Measurements from ENCODE around the gene NOSIP. TPM values are rescaled to one million over a fixed set of nuclear protein-coding genes. Genes with fewer than 3 reads are reported as not detected.

NOSIP gene
- total RNA-seq, 2 donors from 2014 or later = 66.0 to 72.7 TPM

GRCh38 chr19:49559443-49559842 lies 20.9 kb downstream of the NOSIP start:
- peak overlapping the region; percentile 86 for H3K27ac Mint-ChIP-seq
- H3K27me3 Mint-ChIP-seq (ENCODE audit: low read depth) = no peaks in the 10 kb centered on the region
- peaks cover 5 to 17% of the 10 kb centered on the region in 2 donors for H3K36me3 Mint-ChIP-seq (ENCODE audit: insufficient read depth in 2 of 2)
- H3K9me3 Mint-ChIP-seq = no peaks in the 10 kb centered on the region
- H3K4me1 Mint-ChIP-seq (ENCODE audit: low read depth) = peaks cover 85% of the 10 kb centered on the region
- peak overlapping the region; percentile 79 to 86 for H3K4me3 Mint-ChIP-seq
- DNase-seq (no peak), ATAC-seq (replicated peaks in 1 of 2) (no peak)

- Mint-ChIP-seq H3K9me3 (no peaks in the 10 kb centered on the region), H3K27me3 (ENCODE audit: low read depth) (no peaks in the 10 kb centered on the region), H3K4me3 (peak overlapping the region; percentile 79 to 86), H3K36me3 (ENCODE audit: insufficient read depth in 2 of 2) (peaks cover 5 to 17% of the 10 kb centered on the region in 2 donors), H3K4me1 (ENCODE audit: low read depth) (peaks cover 85% of the 10 kb centered on the region), H3K27ac (peak overlapping the region; percentile 82)
- peak; percentile 28 to 36 for DNase-seq
- no peak for ATAC-seq (replicated peaks in 1 of 2)
These were observed 21.8 kb downstream of the NOSIP start for GRCh38 chr19:49558591-49558990.

- H3K27me3 Mint-ChIP-seq (ENCODE audit: low read depth) = no peaks in the 10 kb centered on the region
- H3K27ac Mint-ChIP-seq = peak overlapping the region; percentile 7
- DNase-seq = no peak
- peak overlapping the region; percentile 7 to 71 for H3K4me3 Mint-ChIP-seq
- ATAC-seq (replicated peaks in 1 of 2) = no peak
- H3K4me1 Mint-ChIP-seq (ENCODE audit: low read depth) = peaks cover 85% of the 10 kb centered on the region
- peaks cover 5 to 17% of the 10 kb centered on the region in 2 donors for H3K36me3 Mint-ChIP-seq (ENCODE audit: insufficient read depth in 2 of 2)
- no peaks in the 10 kb centered on the region for H3K9me3 Mint-ChIP-seq
These were observed 22.6 kb downstream of the NOSIP start for GRCh38 chr19:49557641-49558325.

GRCh38 chr19:49556412-49557398 lies 23.7 kb downstream of the NOSIP start:
- ATAC-seq (replicated peaks in 1 of 2) (peak in 1 of 2 donors; percentile 12), DNase-seq (peak; percentile 33 to 55)
- H3K4me1 Mint-ChIP-seq (ENCODE audit: low read depth) = peaks cover 83% of the 10 kb centered on the region
- H3K9me3 Mint-ChIP-seq = no peaks in the 10 kb centered on the region
- H3K36me3 Mint-ChIP-seq (ENCODE audit: insufficient read depth in 2 of 2) = peaks cover 5 to 17% of the 10 kb centered on the region in 2 donors
- no peak overlapping the region for H3K27ac Mint-ChIP-seq
- peak overlapping the region; percentile 18 to 71 for H3K4me3 Mint-ChIP-seq
- no peaks in the 10 kb centered on the region for H3K27me3 Mint-ChIP-seq (ENCODE audit: low read depth)

- no peaks in the 10 kb centered on the region for H3K9me3 Mint-ChIP-seq
- no peaks in the 10 kb centered on the region for H3K27me3 Mint-ChIP-seq (ENCODE audit: low read depth)
- DNase-seq = peak; percentile 82 to 86
- peak; percentile 43 to 54 for ATAC-seq (replicated peaks in 1 of 2)
- H3K27ac Mint-ChIP-seq = no peak overlapping the region
- peak overlapping the region; percentile 72 to 78 for H3K4me3 Mint-ChIP-seq
- H3K4me1 Mint-ChIP-seq (ENCODE audit: low read depth) = peaks cover 77% of the 10 kb centered on the region
- H3K36me3 Mint-ChIP-seq (ENCODE audit: insufficient read depth in 2 of 2) = peaks cover 5 to 17% of the 10 kb centered on the region in 2 donors
These were observed 24.6 kb downstream of the NOSIP start for GRCh38 chr19:49555600-49556411.

GRCh38 chr19:49554701-49555181 lies 25.6 kb downstream of the NOSIP start:
- ATAC-seq (replicated peaks in 1 of 2) (no peak), DNase-seq (peak; percentile 23 to 44)
- Mint-ChIP-seq H3K4me1 (ENCODE audit: low read depth) (peaks cover 72% of the 10 kb centered on the region), H3K9me3 (no peaks in the 10 kb centered on the region), H3K4me3 (peak overlapping the region; percentile 72 to 78), H3K36me3 (ENCODE audit: insufficient read depth in 2 of 2) (peaks cover 5 to 17% of the 10 kb centered on the region in 2 donors), H3K27ac (peak overlapping the region; percentile 94), H3K27me3 (ENCODE audit: low read depth) (no peaks in the 10 kb centered on the region)

GRCh38 chr19:49553451-49554271 lies 26.7 kb downstream of the NOSIP start:
- H3K4me3 Mint-ChIP-seq = peak overlapping the region; percentile 72 to 81
- peaks cover 70% of the 10 kb centered on the region for H3K4me1 Mint-ChIP-seq (ENCODE audit: low read depth)
- peaks cover 5 to 16% of the 10 kb centered on the region in 2 donors for H3K36me3 Mint-ChIP-seq (ENCODE audit: insufficient read depth in 2 of 2)

GRCh38 chr19:49552749-49553148 lies 27.6 kb downstream of the NOSIP start:
- H3K4me1 Mint-ChIP-seq (ENCODE audit: low read depth) = peaks cover 73% of the 10 kb centered on the region
- peak in 1 of 2 donors; percentile 22 for ATAC-seq (replicated peaks in 1 of 2)
- H3K4me3 Mint-ChIP-seq = peak overlapping the region; percentile 72 to 86
- peaks cover 5 to 16% of the 10 kb centered on the region in 2 donors for H3K36me3 Mint-ChIP-seq (ENCODE audit: insufficient read depth in 2 of 2)
- H3K9me3 Mint-ChIP-seq = no peaks in the 10 kb centered on the region
- peak in 1 of 2 donors; percentile 31 for DNase-seq
- H3K27ac Mint-ChIP-seq = peak overlapping the region; percentile 95
- H3K27me3 Mint-ChIP-seq (ENCODE audit: low read depth) = no peaks in the 10 kb centered on the region

More at GRCh38 chr19:49553451-49554271, 26.7 kb downstream of the NOSIP start:
- Mint-ChIP-seq H3K9me3 (no peaks in the 10 kb centered on the region), H3K27ac (peak overlapping the region; percentile 97), H3K27me3 (ENCODE audit: low read depth) (no peaks in the 10 kb centered on the region)
- DNase-seq (peak; percentile 62 to 78), ATAC-seq (replicated peaks in 1 of 2) (peak; percentile 86 to 90)

GRCh38 chr19:49551531-49551930 lies 28.8 kb downstream of the NOSIP start:
- H3K4me1 Mint-ChIP-seq (ENCODE audit: low read depth) = peaks cover 78% of the 10 kb centered on the region
- peaks cover 2 to 12% of the 10 kb centered on the region in 2 donors for H3K36me3 Mint-ChIP-seq (ENCODE audit: insufficient read depth in 2 of 2)
- H3K9me3 Mint-ChIP-seq = no peaks in the 10 kb centered on the region
- DNase-seq (no peak), ATAC-seq (replicated peaks in 1 of 2) (no peak)
- H3K27me3 Mint-ChIP-seq (ENCODE audit: low read depth) = no peaks in the 10 kb centered on the region
- H3K27ac Mint-ChIP-seq = peak overlapping the region; percentile 54
- no peak overlapping the region for H3K4me3 Mint-ChIP-seq

- Mint-ChIP-seq H3K9me3 (no peaks in the 10 kb centered on the region), H3K27ac (no peak overlapping the region), H3K36me3 (ENCODE audit: insufficient read depth in 2 of 2) (no peaks in the 10 kb centered on the region), H3K4me1 (ENCODE audit: low read depth) (peaks cover 65% of the 10 kb centered on the region), H3K4me3 (peak overlapping the region in 1 of 2 donors; percentile 50), H3K27me3 (ENCODE audit: low read depth) (no peaks in the 10 kb centered on the region)
- no peak for DNase-seq
- no peak for ATAC-seq (replicated peaks in 1 of 2)
These were observed 31.3 kb downstream of the NOSIP start for GRCh38 chr19:49549045-49549444.

- DNase-seq (peak; percentile 69 to 73), ATAC-seq (replicated peaks in 1 of 2) (peak; percentile 77 to 83)
- Mint-ChIP-seq H3K27me3 (ENCODE audit: low read depth) (no peaks in the 10 kb centered on the region), H3K4me1 (ENCODE audit: low read depth) (peaks cover 49% of the 10 kb centered on the region), H3K4me3 (peak overlapping the region; percentile 73), H3K36me3 (ENCODE audit: insufficient read depth in 2 of 2) (no peaks in the 10 kb centered on the region), H3K9me3 (no peaks in the 10 kb centered on the region), H3K27ac (no peak overlapping the region)
These were observed 33.4 kb downstream of the NOSIP start for GRCh38 chr19:49546825-49547565.

All from activated T-cell treated with anti-CD3 and anti-CD28 coated beads, Interleukin-2, amount 50 U/mL, for 72 hours (primary cell).